Sigmoid colon (tissue), 4 donors: Measurements from ENCODE around the gene PTAFR.

ENCODE experiments used
- POLR2A ChIP-seq, 2 donors: fragments of 450-650 bp; IDR thresholded peaks; one replicate each; pipeline ENCODE4 v1.6.1; 2016; ENCODE audit warnings: antibody characterized with exemption in 2 of 2, mild to moderate bottlenecking in 2 of 2, moderate library complexity in 2 of 2
- POLR2AphosphoS5 ChIP-seq, 4 donors: sonication (generic); formaldehyde crosslinking; IDR thresholded peaks; one replicate each; pipeline ENCODE4 v1.6.1; 2017; ENCODE audit warnings: antibody characterized with exemption in 4 of 4
- TF ChIP-seq, protein P1 (sequence below), 4 experiments: fragments of 450-650 bp in 3 of 4; fragments of 200-600 bp in 1 of 4; IDR thresholded peaks; one replicate each; pipeline ENCODE4 v1.5.1; 2016 to 2019; ENCODE audit warnings: antibody characterized with exemption in 4 of 4, mild to moderate bottlenecking in 3 of 4, moderate library complexity in 2 of 4

DNA sequence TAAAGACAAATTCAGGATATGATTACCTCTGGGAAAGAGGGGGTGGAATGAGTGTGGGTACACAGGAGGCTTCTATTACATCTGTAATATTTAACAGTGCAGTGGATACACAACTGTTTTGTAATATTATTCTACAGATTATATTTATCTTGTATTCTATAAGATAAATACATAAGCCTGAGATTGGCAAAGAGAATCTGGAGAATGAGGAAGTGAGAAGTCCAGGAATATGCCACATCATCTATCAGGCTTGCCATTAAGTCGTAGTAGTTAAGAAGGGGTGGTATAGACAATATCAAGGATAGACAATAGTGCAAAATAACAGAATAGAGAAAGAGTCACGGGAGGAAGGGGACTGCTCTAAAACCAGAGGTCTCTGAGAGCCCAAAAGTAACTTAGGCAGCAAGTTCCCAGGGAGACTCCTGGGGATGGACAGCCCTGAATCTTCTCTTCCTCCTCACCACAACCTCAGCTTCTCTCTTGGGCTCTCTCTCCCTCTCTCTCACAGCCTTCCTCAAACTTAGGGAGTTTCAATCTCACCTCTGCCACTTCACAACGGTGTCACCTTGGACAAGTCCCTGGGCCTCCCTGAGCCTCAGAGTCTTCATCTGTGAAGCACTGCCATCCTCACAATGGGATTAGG, 14.0 kb upstream of the PTAFR start:
- TF ChIP-seq, protein P1, sequence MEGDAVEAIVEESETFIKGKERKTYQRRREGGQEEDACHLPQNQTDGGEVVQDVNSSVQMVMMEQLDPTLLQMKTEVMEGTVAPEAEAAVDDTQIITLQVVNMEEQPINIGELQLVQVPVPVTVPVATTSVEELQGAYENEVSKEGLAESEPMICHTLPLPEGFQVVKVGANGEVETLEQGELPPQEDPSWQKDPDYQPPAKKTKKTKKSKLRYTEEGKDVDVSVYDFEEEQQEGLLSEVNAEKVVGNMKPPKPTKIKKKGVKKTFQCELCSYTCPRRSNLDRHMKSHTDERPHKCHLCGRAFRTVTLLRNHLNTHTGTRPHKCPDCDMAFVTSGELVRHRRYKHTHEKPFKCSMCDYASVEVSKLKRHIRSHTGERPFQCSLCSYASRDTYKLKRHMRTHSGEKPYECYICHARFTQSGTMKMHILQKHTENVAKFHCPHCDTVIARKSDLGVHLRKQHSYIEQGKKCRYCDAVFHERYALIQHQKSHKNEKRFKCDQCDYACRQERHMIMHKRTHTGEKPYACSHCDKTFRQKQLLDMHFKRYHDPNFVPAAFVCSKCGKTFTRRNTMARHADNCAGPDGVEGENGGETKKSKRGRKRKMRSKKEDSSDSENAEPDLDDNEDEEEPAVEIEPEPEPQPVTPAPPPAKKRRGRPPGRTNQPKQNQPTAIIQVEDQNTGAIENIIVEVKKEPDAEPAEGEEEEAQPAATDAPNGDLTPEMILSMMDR (IDR thresholded peaks at IDR 0.05) = no peak
- TF ChIP-seq POLR2A (IDR thresholded peaks at IDR 0.05) (no peak), POLR2AphosphoS5 (IDR thresholded peaks at IDR 0.05) (no peak)
